Measurements from ENCODE around the gene ADM. TPM values are rescaled to one million over a fixed set of nuclear protein-coding genes. Genes with fewer than 3 reads are reported as not detected.

ADM gene
- total RNA-seq, 2 experiments from 2014 or later: 1.5 to 1.8 TPM

DNA sequence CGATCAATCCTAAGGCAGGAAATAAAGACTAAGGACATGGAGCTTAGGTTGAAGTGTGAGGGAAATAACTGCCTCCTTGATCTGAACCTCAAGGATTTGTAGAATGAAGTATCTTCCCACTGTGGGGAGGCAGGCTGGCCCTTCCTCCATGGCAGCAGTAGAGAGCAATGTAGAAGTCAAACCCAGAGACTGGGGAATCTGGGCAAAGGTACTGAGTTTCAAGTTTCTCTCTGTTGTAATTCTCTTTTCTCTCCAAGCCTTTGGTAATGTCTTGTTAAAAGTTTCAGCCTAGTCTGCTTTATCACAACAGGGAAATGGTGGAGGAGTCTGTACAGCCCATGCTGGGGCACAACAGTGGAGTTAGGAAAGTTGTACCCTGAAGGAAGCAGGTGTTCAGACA lies 49.5 kb downstream of the ADM start:
- Histone ChIP-seq H3K9me3 (ENCODE audit: control insufficient read depth in 1 of 2, insufficient read depth in 1 of 2, low read length in 2 of 2) (no peaks in the 10 kb centered on the region), H3K27ac (ENCODE audit: low read depth in 1 of 2, low read length in 2 of 2) (no peak overlapping the region), H3K4me3 (ENCODE audit: low read length) (no peak overlapping the region), H3K36me3 (ENCODE audit: insufficient read depth, low read length) (no peaks in the 10 kb centered on the region), H3K4me1 (ENCODE audit: insufficient read depth, low read length) (no peaks in the 10 kb centered on the region), H3K27me3 (ENCODE audit: control insufficient read depth in 1 of 2, insufficient read depth in 2 of 2, low read length in 2 of 2) (peaks cover 0 to 11% of the 10 kb centered on the region in 2 experiments)
- DNase-seq (no peak), ATAC-seq (ENCODE audit: poor library complexity) (no peak)
- ChIA-PET CTCF (no interaction called here), POLR2A (no interaction called here)
- Mint-ChIP-seq H3K27me3 (peaks cover 43% of the 10 kb centered on the region), H3K9me3 (no peaks in the 10 kb centered on the region), H3K27ac (no peak overlapping the region), H3K4me3 (no peak overlapping the region), H3K36me3 (ENCODE audit: low read depth) (no peaks in the 10 kb centered on the region), H3K4me1 (ENCODE audit: low read depth) (no peaks in the 10 kb centered on the region)
- intact Hi-C loops (cut with DNase I, micrococcal nuclease): no loop called here
- TF ChIP-seq, protein P1, sequence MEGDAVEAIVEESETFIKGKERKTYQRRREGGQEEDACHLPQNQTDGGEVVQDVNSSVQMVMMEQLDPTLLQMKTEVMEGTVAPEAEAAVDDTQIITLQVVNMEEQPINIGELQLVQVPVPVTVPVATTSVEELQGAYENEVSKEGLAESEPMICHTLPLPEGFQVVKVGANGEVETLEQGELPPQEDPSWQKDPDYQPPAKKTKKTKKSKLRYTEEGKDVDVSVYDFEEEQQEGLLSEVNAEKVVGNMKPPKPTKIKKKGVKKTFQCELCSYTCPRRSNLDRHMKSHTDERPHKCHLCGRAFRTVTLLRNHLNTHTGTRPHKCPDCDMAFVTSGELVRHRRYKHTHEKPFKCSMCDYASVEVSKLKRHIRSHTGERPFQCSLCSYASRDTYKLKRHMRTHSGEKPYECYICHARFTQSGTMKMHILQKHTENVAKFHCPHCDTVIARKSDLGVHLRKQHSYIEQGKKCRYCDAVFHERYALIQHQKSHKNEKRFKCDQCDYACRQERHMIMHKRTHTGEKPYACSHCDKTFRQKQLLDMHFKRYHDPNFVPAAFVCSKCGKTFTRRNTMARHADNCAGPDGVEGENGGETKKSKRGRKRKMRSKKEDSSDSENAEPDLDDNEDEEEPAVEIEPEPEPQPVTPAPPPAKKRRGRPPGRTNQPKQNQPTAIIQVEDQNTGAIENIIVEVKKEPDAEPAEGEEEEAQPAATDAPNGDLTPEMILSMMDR (IDR thresholded peaks at IDR 0.05): no peak

DNA sequence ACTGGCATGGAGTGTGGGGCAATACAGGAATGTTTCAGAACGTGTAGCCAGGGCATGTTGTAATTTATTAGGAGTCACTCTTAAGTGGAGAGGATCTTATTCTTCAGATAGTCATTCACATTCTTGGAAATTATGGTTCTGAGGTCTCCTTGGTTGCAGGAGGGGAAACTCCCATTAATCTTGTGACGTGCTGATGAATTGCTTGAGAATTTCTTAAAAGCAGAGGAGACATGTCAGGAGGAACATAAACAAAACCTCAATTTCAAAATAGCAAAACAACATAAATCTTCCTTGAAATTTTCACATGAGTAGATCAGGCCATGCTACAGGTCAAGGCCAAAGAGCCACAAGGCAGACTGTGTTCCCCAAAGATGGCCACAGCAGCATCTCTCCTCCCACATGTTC lies 50.4 kb downstream of the ADM start:
- Mint-ChIP-seq H3K4me1 (ENCODE audit: low read depth) (no peaks in the 10 kb centered on the region), H3K4me3 (no peak overlapping the region), H3K27me3 (peaks cover 48% of the 10 kb centered on the region), H3K27ac (no peak overlapping the region), H3K9me3 (no peaks in the 10 kb centered on the region), H3K36me3 (ENCODE audit: low read depth) (no peaks in the 10 kb centered on the region)
- Histone ChIP-seq H3K4me3 (ENCODE audit: low read length) (no peak overlapping the region), H3K4me1 (ENCODE audit: insufficient read depth, low read length) (no peaks in the 10 kb centered on the region), H3K36me3 (ENCODE audit: insufficient read depth, low read length) (no peaks in the 10 kb centered on the region), H3K27ac (ENCODE audit: low read depth in 1 of 2, low read length in 2 of 2) (no peak overlapping the region), H3K9me3 (ENCODE audit: control insufficient read depth in 1 of 2, insufficient read depth in 1 of 2, low read length in 2 of 2) (no peaks in the 10 kb centered on the region), H3K27me3 (ENCODE audit: control insufficient read depth in 1 of 2, insufficient read depth in 2 of 2, low read length in 2 of 2) (peaks cover 0 to 11% of the 10 kb centered on the region in 2 experiments)
- DNase-seq (no peak), ATAC-seq (ENCODE audit: poor library complexity) (no peak)
- TF ChIP-seq, protein P1 (IDR thresholded peaks at IDR 0.05): no peak
- ChIA-PET CTCF (no interaction called here), POLR2A (no interaction called here)
- intact Hi-C loops (cut with DNase I, micrococcal nuclease): no loop called here

DNA sequence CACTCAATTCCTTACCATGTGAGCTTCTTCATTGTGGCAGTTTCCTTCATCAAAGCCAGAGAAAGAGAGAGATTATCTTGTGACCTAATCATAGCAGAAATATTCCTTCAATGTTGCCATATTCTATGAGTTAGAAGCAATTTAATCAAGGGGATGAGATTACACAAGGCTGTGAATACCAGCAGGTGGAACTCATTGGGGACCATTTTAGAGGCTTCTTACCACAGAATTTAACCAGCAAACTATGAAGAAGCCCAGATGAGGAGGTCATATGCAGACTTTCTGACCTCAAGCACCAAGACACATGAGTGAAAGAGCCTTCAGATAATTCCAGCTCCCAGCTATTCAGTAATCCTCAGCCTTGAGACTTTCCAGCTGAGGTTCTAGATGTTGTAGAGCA lies 51.3 kb downstream of the ADM start:
- H3K36me3 ChIP-seq (ENCODE audit: insufficient read depth, low read length): no peaks in the 10 kb centered on the region
- H3K4me3 ChIP-seq (ENCODE audit: low read length): no peak overlapping the region
- intact Hi-C loops (cut with DNase I, micrococcal nuclease): no loop called here
- no peaks in the 10 kb centered on the region for H3K4me1 Mint-ChIP-seq (ENCODE audit: low read depth)
- peaks cover 48% of the 10 kb centered on the region for H3K27me3 Mint-ChIP-seq
- TF ChIP-seq, protein P1 (IDR thresholded peaks at IDR 0.05): no peak
- H3K27ac ChIP-seq (ENCODE audit: low read depth in 1 of 2, low read length in 2 of 2): no peak overlapping the region
- H3K36me3 Mint-ChIP-seq (ENCODE audit: low read depth): no peaks in the 10 kb centered on the region
- DNase-seq: no peak
- H3K9me3 ChIP-seq (ENCODE audit: control insufficient read depth in 1 of 2, insufficient read depth in 1 of 2, low read length in 2 of 2): no peaks in the 10 kb centered on the region
- H3K27ac Mint-ChIP-seq: no peak overlapping the region
- no peak overlapping the region for H3K4me3 Mint-ChIP-seq
- no peak for ATAC-seq (ENCODE audit: poor library complexity)
- ChIA-PET CTCF (no interaction called here), POLR2A (no interaction called here)
- no peaks in the 10 kb centered on the region for H3K9me3 Mint-ChIP-seq
- peaks cover 0 to 11% of the 10 kb centered on the region in 2 experiments for H3K27me3 ChIP-seq (ENCODE audit: control insufficient read depth in 1 of 2, insufficient read depth in 2 of 2, low read length in 2 of 2)
- H3K4me1 ChIP-seq (ENCODE audit: insufficient read depth, low read length): no peaks in the 10 kb centered on the region

Other genes with a start within 250 kb of the ADM start
- gene SBF2, start 10.9 kb upstream of the ADM start, total RNA-seq: 10 to 100 TPM; 14.2 to 15.2 TPM
- gene AMPD3, start 150.2 kb downstream of the ADM start, total RNA-seq: 10 to 100 TPM; 13.2 to 14.1 TPM
- 10 to 100 TPM; 18.0 to 19.0 TPM for gene RNF141, start 236.1 kb downstream of the ADM start, total RNA-seq